ENCODE data around the gene PTPRN2.

GRCh38 chr7:157830331-157830730 is 757.3 kb downstream of the PTPRN2 start:
- TF ChIP-seq CTCF (conservative IDR thresholded peaks at IDR 0.05; ENCODE audit: low read length): no peak
- TF ChIP-seq EZH2phosphoT487 (IDR thresholded peaks at IDR 0.05; ENCODE audit: borderline replicate concordance, low read depth, low read length): no peak

All from OCI-LY7 (cell line).